HepG2 (cell line): ENCODE data around the gene KLHL7. TPM values are rescaled to one million over a fixed set of nuclear protein-coding genes. Genes with fewer than 3 reads are reported as not detected.
A peak's percentile ranks its signal among the peaks of the same experiment; 100 is the strongest.

ENCODE experiments used
- ARNT2 ChIP-seq: sonication (generic); formaldehyde crosslinking; IDR thresholded peaks from 2 replicates; pipeline ENCODE4 v1.8.0; 2022; ENCODE audit warnings: mild to moderate bottlenecking, low read depth, missing genetic modification reagents, moderate library complexity
- FOXA1 ChIP-seq, 2 experiments: fragments of 450-650 bp in 1 of 2; sonication (generic) in 1 of 2; formaldehyde crosslinking in 1 of 2; IDR thresholded peaks; 2 replicates each; pipeline versions ENCODE4 v1.4.0 to v1.6.1; 2016 to 2020; ENCODE audit warnings: missing genetic modification reagents in 1 of 2
- POLR2AphosphoS5 ChIP-seq: IDR thresholded peaks from 2 replicates; pipeline ENCODE4 v1.6.1; 2012; ENCODE audit warnings: low read depth, low read length
- RARA ChIP-seq: IDR thresholded peaks from 2 replicates; pipeline ENCODE4 v1.6.1; 2016; ENCODE audit warnings: missing genetic modification reagents, missing compliant biosample characterization
- THAP11 ChIP-seq: IDR thresholded peaks from 2 replicates; pipeline ENCODE4 v1.6.1; 2016; ENCODE audit warnings: missing biosample characterization, missing genetic modification reagents
- THYN1 ChIP-seq: sonication (generic); formaldehyde crosslinking; IDR thresholded peaks from 2 replicates; pipeline ENCODE4 v1.8.1; 2023; ENCODE audit warnings: low read depth, mild to moderate bottlenecking, moderate library complexity, missing genetic modification reagents, borderline replicate concordance
- ZBTB7A ChIP-seq: sonication (generic); formaldehyde crosslinking; IDR thresholded peaks from 2 replicates; pipeline ENCODE4 v1.8.0; 2022; ENCODE audit warnings: mild to moderate bottlenecking, missing genetic modification reagents
- ZKSCAN8 ChIP-seq: IDR thresholded peaks from 2 replicates; pipeline ENCODE4 v1.6.1; 2016; ENCODE audit warnings: borderline replicate concordance, missing genetic modification reagents, missing compliant biosample characterization
- ZNF138 ChIP-seq: sonication (generic); formaldehyde crosslinking; IDR thresholded peaks from 2 replicates; pipeline ENCODE4 v1.5.0; 2020; ENCODE audit warnings: mild to moderate bottlenecking, low read depth, missing genetic modification reagents
- ZNF274 ChIP-seq: sonication (generic); formaldehyde crosslinking; IDR thresholded peaks from 2 replicates; pipeline ENCODE4 v1.5.1; 2020; ENCODE audit warnings: mild to moderate bottlenecking, missing genetic modification reagents
- ZNF605 ChIP-seq: sonication (generic); formaldehyde crosslinking; IDR thresholded peaks from 2 replicates; pipeline ENCODE4 v1.8.0; 2022; ENCODE audit warnings: mild to moderate bottlenecking, missing genetic modification reagents
- ZNF782 ChIP-seq: sonication (generic); formaldehyde crosslinking; IDR thresholded peaks from 2 replicates; pipeline ENCODE4 v1.4.0; 2020; ENCODE audit warnings: missing genetic modification reagents, mild to moderate bottlenecking, borderline replicate concordance
- polyA plus RNA-seq, 8 experiments: library from polyadenylated mRNA; depleted of rRNA in 3 of 8; stranded (reverse) in 7 of 8; unstranded in 1 of 8; fragments of >200 nt; fragmentation: Illumina TruSeq in 4 of 8; extraction: Trizol in 4 of 8; gene quantifications; 2 replicates each; pipeline versions ENCODE4 v1.2.1 to v1.2.3, GENCODE V29; 2011 to 2016; ENCODE audit warnings: low read depth in 4 of 8, missing spikeins in 1 of 8, mixed read lengths in 1 of 8; ENCODE audit not compliant: insufficient read depth in 1 of 8
- total RNA-seq, 5 experiments: library from RNA; depleted of rRNA; stranded (reverse); fragments of >200 nt; fragmentation: Illumina TruSeq; extraction: Trizol; gene quantifications; 2 replicates each; pipeline ENCODE4 v1.2.3, GENCODE V29; 2016; ENCODE audit warnings: low read depth in 1 of 5
- TF ChIP-seq, protein P1 (sequence below), 2 experiments: sonication (generic) in 1 of 2; formaldehyde crosslinking in 1 of 2; IDR thresholded peaks; 2 replicates each; pipeline versions ENCODE4 v1.5.1 to v1.6.1; 2011 to 2020; ENCODE audit warnings: borderline replicate concordance in 1 of 2, low read depth in 1 of 2, low read length in 1 of 2, mild to moderate bottlenecking in 1 of 2, missing genetic modification reagents in 1 of 2, moderate library complexity in 1 of 2
- TF ChIP-seq, protein P2 (sequence below): IDR thresholded peaks from 2 replicates; pipeline ENCODE4 v1.6.1; 2016; ENCODE audit warnings: missing biosample characterization, missing genetic modification reagents, low read depth
- TF ChIP-seq, protein P3 (sequence below): sonication (generic); formaldehyde crosslinking; conservative IDR thresholded peaks from 2 replicates; pipeline ENCODE4 v1.4.0; 2020; ENCODE audit warnings: missing genetic modification reagents
- TF ChIP-seq, protein P4 (sequence below): sonication (generic); formaldehyde crosslinking; IDR thresholded peaks from 2 replicates; pipeline ENCODE4 v1.4.0; 2020; ENCODE audit warnings: mild to moderate bottlenecking, missing genetic modification reagents
- TF ChIP-seq, protein P5 (sequence below), 2 experiments: fragments of 450-650 bp in 1 of 2; sonication (generic) in 1 of 2; formaldehyde crosslinking; IDR thresholded peaks; 2 replicates each; pipeline versions ENCODE4 v1.5.0 to v1.8.0; 2020 to 2022; ENCODE audit warnings: mild to moderate bottlenecking in 1 of 2, missing genetic modification reagents in 1 of 2

Gene KLHL7
- total and polyA plus RNA-seq, 2 of the 13 experiments (the other 11 are each of a cell fraction or from before 2014, with no cell fraction given): 16.2 to 34.4 TPM

DNA sequence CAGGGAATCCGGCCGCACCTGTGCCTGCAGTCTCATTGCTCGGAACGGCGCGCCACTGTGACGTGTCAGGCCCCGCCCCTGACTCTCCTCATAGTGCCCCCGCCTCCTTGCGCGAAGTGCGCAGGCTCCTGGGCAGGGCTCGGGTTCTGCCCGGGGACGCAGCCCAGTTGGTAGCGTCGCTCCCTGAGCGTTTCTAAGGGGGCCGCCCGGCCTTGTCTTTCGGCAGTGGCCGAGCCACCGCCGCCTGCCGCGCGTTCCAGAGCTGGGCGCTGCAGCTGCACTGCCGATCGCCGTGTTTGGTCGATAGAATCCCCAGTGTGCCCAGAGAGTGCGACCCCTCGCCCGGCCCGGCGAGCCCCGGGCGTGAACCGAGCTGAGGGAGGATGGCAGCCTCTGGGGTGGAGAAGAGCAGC is at the start of gene KLHL7 (continued):
- TF ChIP-seq FOXA1 (IDR thresholded peaks at IDR 0.05) (no peak), FOXA1 (CRISPR knock-in tag; IDR thresholded peaks at IDR 0.05) (no peak), ZBTB7A (CRISPR knock-in tag) (no peak), ZKSCAN8 (CRISPR knock-in tag) (no peak), ZNF782 (CRISPR knock-in tag) (peak; percentile 19; the same call in 1 of the 2 replicates), ZNF605 (CRISPR knock-in tag) (peak; percentile 78), ZNF274 (CRISPR knock-in tag) (no peak), ARNT2 (CRISPR knock-in tag) (peak; percentile 18; the same call in 1 of the 2 replicates), POLR2AphosphoS5 (peak; percentile 92), THAP11 (peak; percentile 79), ZNF138 (CRISPR knock-in tag) (no peak), THYN1 (no peak), RARA (CRISPR knock-in tag) (no peak)
- TF ChIP-seq, protein P1, sequence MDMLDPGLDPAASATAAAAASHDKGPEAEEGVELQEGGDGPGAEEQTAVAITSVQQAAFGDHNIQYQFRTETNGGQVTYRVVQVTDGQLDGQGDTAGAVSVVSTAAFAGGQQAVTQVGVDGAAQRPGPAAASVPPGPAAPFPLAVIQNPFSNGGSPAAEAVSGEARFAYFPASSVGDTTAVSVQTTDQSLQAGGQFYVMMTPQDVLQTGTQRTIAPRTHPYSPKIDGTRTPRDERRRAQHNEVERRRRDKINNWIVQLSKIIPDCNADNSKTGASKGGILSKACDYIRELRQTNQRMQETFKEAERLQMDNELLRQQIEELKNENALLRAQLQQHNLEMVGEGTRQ (IDR thresholded peaks at IDR 0.05; ENCODE audit: low read depth, low read length): no peak
- TF ChIP-seq, protein P1 (CRISPR knock-in tag; IDR thresholded peaks at IDR 0.05; ENCODE audit: borderline replicate concordance): no peak
- TF ChIP-seq, protein P2, sequence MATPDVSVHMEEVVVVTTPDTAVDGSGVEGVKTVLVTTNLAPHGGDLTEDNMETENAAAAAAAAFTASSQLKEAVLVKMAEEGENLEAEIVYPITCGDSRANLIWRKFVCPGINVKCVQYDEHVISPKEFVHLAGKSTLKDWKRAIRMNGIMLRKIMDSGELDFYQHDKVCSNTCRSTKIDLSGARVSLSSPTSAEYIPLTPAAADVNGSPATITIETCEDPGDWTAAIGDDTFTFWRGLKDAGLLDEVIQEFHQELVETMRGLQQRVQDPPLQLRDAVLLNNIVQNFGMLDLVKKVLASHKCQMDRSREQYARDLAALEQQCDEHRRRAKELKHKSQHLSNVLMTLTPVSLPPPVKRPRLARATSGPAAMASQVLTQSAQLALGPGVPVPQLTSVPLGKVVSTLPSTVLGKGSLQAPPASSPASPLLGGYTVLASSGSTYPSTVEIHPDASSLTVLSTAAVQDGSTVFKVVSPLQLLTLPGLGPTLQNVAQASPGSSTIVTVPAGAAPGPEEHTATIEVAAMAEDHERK (CRISPR knock-in tag): no peak
- TF ChIP-seq, protein P3, sequence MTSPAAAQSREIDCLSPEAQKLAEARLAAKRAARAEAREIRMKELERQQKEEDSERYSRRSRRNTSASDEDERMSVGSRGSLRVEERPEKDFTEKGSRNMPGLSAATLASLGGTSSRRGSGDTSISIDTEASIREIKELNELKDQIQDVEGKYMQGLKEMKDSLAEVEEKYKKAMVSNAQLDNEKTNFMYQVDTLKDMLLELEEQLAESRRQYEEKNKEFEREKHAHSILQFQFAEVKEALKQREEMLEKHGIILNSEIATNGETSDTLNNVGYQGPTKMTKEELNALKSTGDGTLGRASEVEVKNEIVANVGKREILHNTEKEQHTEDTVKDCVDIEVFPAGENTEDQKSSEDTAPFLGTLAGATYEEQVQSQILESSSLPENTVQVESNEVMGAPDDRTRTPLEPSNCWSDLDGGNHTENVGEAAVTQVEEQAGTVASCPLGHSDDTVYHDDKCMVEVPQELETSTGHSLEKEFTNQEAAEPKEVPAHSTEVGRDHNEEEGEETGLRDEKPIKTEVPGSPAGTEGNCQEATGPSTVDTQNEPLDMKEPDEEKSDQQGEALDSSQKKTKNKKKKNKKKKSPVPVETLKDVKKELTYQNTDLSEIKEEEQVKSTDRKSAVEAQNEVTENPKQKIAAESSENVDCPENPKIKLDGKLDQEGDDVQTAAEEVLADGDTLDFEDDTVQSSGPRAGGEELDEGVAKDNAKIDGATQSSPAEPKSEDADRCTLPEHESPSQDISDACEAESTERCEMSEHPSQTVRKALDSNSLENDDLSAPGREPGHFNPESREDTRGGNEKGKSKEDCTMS: no peak
- TF ChIP-seq, protein P4, sequence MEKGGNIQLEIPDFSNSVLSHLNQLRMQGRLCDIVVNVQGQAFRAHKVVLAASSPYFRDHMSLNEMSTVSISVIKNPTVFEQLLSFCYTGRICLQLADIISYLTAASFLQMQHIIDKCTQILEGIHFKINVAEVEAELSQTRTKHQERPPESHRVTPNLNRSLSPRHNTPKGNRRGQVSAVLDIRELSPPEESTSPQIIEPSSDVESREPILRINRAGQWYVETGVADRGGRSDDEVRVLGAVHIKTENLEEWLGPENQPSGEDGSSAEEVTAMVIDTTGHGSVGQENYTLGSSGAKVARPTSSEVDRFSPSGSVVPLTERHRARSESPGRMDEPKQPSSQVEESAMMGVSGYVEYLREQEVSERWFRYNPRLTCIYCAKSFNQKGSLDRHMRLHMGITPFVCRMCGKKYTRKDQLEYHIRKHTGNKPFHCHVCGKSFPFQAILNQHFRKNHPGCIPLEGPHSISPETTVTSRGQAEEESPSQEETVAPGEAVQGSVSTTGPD (CRISPR knock-in tag): no peak
- TF ChIP-seq, protein P5, sequence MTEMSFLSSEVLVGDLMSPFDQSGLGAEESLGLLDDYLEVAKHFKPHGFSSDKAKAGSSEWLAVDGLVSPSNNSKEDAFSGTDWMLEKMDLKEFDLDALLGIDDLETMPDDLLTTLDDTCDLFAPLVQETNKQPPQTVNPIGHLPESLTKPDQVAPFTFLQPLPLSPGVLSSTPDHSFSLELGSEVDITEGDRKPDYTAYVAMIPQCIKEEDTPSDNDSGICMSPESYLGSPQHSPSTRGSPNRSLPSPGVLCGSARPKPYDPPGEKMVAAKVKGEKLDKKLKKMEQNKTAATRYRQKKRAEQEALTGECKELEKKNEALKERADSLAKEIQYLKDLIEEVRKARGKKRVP (CRISPR knock-in tag; IDR thresholded peaks at IDR 0.05): peak in 1 of 2 experiments; percentile 63; a peak in 1 of 4 replicates
